ENCODE data around the gene MTOR.

MTOR gene

GRCh38 chr1:11151114-11151513, 111.2 kb downstream of the MTOR start:
- no peak for DNase-seq (ENCODE audit: low read depth, low spot score)

DNA sequence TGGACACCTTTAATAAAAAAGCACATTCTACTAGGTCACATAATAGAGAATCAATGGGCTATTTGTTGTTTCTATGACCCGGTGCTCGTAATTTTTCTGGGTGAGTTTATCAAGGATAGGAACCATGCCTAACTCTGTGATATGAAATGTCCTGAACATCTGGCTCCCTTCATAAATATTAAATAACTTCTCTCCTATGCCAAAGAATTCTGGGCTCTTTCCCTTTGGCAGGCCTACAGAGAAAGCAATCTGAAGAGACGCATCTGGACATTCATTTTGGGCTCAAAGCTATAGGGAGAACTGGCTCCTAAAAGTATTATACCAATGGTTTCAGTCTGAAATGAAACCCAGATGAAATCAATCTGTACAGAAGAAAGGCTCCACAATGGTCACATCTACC, 112.0 kb downstream of the MTOR start:
- DNase-seq (ENCODE audit: low read depth, low spot score) = no peak

GRCh38 chr1:11147197-11147770, 115.1 kb downstream of the MTOR start:
- DNase-seq (ENCODE audit: low read depth, low spot score) = no peak

- no peak for DNase-seq (ENCODE audit: low read depth, low spot score)
Measured at GRCh38 chr1:11145741-11146140, 116.6 kb downstream of the MTOR start.

GRCh38 chr1:11144570-11145256, 117.6 kb downstream of the MTOR start:
- no peak for DNase-seq (ENCODE audit: low read depth, low spot score)

DNA sequence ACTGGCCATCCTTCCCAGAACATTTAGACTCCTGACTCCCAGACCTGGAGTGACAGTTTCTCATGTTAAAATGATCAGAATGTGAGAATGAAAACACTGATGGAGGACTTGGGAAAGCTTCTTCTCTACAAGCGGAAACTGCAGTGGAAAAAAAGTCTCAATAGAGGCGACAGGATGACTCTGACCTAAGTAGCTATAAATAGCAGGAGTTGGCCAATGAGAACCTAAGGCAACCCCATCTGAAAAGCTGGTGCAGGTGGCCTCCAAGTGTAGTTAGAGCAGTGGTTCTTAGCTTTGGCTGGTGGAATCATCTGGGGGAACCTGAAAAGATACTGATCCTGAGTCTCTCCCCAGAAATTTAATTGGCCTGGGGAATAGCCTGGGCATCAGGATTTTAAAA, 118.4 kb downstream of the MTOR start:
- no peak for DNase-seq (ENCODE audit: low read depth, low spot score)

DNA sequence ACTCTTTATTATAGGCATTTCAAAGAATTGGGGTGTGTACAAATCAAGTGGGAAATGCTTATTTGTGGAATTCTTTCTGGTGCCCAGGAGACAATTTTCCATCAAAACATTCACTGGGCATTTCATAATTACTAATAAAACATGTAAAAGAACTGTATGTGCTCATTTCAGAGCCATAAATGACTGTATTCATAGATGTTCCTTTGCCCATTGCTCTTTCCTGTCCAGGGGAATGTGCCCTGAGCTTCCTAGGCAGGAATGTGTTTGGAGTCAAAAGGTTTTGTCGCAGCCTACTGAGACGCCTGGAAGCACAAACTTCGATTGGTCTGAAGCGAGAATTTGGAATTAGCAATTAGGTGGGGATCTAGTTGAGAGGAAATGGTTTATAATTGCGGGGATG, 119.0 kb downstream of the MTOR start:
- no peak for DNase-seq (ENCODE audit: low read depth, low spot score)

- DNase-seq (ENCODE audit: low read depth, low spot score) = no peak
Measured at GRCh38 chr1:11142618-11143391, 119.5 kb downstream of the MTOR start.

GRCh38 chr1:11138952-11139351, 123.4 kb downstream of the MTOR start:
- DNase-seq (ENCODE audit: low read depth, low spot score) = no peak

DNA sequence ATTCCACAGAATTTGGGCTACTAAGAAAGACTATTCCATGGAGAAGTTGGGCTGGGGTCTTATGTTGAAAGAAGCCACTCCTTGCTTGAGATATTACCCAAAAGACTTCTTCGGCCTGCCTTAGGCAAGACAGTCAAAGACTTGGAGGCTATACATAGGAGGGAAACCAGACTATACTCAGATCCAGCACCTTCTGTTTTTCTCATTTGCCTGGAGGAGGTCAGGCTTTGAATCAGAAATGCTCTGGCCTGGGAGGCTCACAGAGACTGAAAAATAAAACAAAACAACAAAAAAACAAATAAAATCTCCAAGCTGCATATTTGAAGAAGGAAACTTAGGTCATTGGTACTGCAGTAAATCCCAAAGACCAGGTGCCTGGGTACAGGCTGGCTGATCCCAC, 124.3 kb downstream of the MTOR start:
- no peak for DNase-seq (ENCODE audit: low read depth, low spot score)

DNA sequence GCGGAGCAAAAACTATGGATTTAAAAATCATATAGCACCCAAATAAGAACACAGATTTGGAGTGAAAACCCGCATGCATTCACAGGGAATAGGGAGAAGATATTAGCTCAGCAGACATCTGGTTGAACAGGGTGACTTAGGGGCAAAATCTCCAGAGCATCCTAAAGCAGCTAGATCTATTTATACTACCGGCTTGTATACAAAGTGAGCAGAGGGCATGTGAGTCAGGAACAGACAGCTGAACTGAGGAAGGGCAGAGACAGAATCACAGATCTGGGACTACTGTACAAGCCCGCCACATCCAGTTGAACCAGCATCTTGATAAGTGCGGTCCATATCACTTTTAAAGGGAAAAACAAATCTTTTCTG, 127.5 kb downstream of the MTOR start:
- no peak for DNase-seq (ENCODE audit: low read depth, low spot score)

DNA sequence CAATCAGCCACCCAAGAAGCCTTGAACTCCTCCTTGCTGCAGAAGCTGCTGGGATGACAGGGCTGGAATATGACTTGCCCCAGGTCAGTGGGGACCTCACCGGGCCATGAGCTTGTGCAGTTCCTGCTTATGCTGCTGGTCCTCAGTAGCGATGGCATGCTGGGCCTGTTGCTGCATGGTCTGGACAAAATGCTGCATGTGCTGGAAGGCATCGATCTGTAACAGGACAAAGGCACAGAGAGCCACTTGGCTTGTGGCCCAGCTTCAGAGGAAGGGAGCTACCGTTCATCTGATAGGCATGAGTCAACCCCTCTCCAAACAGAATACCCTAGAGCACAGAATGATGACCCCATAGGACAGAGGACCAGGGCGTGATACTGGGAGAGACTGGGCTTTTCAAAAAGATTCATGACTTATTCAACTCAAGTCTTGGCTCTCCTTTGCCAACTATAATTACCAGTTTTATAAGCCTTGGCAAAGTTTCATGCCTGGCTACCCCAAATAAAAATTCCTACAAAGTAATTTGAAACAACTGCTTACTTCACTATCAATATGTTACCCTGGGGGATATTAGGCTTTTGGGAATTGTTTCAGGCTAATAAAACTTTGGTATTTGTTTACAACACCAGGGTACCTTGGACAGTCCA, 128.0 kb downstream of the MTOR start:
- no peak for DNase-seq (ENCODE audit: low read depth, low spot score)

GRCh38 chr1:11132563-11133293, 129.6 kb downstream of the MTOR start:
- no peak for DNase-seq (ENCODE audit: low read depth, low spot score)

DNA sequence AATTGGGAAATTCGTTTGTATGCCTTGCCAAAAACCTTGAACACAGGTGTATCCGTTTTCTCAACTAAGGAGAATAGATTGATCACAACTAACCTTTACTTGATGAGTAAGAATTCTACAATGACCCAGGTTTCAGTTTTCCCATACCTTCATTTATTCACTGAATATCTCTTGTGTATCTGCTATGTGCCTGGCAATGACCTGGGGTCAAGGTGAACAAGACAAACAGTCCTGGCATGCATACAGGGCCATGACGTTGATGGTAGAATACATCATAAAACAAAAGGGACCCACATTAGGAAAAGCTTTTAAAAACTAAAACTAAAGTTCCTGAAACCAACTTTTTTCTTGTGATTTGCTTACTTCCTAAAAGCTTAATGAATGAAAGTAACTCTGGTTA, 130.5 kb downstream of the MTOR start:
- no peak for DNase-seq (ENCODE audit: low read depth, low spot score)

DNA sequence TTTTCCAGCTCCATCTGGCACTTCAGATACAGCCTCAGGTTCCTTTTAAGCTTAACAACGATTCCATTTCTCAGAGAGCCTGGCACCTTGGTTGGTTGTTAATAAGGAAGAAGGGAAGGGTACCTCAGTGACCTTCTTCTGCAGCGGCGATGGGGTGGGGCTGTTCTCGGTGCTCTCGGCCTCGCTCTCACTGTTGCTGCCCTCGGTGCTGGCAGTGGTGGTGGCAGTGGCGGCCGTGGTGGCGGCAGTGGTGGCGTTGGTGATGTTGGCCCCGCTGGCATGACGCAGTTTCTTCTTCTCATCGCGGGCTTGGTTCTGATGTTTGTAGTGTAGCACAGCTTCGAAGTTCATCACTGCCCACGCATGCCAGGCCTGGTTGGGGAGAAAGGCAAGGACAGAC, 131.9 kb downstream of the MTOR start:
- no peak for DNase-seq (ENCODE audit: low read depth, low spot score)

- DNase-seq (ENCODE audit: low read depth, low spot score) = no peak
Measured at GRCh38 chr1:11129649-11130390, 132.5 kb downstream of the MTOR start.

- no peak for DNase-seq (ENCODE audit: low read depth, low spot score)
Measured at GRCh38 chr1:11126569-11126968, 135.8 kb downstream of the MTOR start.

GRCh38 chr1:11125931-11126330, 136.4 kb downstream of the MTOR start:
- DNase-seq (ENCODE audit: low read depth, low spot score) = no peak

DNA sequence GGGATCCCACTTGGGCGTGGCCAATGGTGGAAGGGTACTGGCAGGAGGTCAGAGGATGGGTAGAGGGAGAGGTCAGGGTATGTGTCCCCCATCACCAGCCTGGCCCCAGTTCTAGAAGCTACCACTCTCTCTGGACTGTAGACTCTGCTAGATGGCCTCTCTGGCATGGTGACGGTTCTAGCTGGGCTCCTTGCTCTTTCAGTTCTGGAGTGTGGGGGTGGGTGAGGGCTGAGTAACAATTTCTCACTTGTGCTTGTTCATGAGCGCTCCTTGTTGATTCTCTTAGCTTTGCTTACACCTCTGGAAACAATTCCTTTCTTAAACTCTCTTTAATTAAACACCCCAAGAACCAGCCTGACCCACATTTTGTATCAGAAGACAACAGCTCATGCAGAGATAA, 137.4 kb downstream of the MTOR start:
- no peak for DNase-seq (ENCODE audit: low read depth, low spot score)

GRCh38 chr1:11116318-11116717, 146.0 kb downstream of the MTOR start:
- no peak for DNase-seq (ENCODE audit: low read depth, low spot score)

DNA sequence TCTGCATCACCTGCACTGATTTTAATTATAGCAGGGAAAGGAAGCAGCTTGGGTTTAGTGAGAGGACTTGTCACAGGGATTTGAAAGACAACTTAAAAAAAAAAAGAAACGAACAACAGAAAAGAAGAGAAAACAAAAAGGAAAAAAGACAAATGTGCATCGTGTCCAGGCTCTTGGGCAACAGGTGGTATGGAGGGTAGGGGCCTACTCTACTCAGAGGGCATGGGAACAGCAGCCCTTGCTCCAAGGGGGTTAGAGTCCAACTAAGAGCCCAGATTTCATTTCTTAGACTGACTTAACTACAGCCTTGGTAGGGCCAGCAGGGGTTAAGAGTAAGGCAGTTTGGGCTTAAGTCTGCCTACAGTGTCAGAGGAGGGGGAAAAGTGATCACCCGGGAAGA, 147.4 kb downstream of the MTOR start:
- DNase-seq (ENCODE audit: low read depth, low spot score) = no peak

Measured in activated naive CD8-positive, alpha-beta T cell treated with anti-CD3 and anti-CD28 coated beads, Interleukin-2, amount 50 U/mL, for 16 hours (primary cell).